Brain pericyte (primary cell): ENCODE measurements around the gene MEF2D.

ENCODE experiments used
- DNase-seq: peaks from one replicate; pipeline ENCODE4 v3.0.0-alpha.2; 2012; ENCODE audit warnings: low read depth, low spot score

Gene MEF2D

GRCh38 chr1:156428746-156429288 is 71.8 kb downstream of the MEF2D start:
- no peak for DNase-seq

DNA sequence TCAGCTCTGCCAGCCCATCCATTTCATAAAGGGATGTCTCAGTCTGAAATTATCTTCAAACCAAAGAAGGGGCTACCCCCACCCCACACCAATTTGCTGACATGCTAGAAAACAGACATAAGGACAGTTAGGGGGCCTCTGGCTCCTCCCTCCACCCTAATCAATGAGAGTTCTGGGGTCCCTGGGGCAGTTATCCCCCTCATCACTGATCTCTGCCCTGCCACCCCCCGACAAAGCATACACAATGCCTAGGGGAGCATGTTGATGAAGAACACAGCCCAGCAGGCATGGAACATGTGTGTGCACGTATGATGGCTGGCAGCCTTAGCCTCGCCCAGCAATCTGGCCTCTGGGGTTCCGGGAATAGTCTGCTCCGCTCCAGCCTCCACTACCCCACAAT is 72.6 kb downstream of the MEF2D start:
- DNase-seq = no peak

DNA sequence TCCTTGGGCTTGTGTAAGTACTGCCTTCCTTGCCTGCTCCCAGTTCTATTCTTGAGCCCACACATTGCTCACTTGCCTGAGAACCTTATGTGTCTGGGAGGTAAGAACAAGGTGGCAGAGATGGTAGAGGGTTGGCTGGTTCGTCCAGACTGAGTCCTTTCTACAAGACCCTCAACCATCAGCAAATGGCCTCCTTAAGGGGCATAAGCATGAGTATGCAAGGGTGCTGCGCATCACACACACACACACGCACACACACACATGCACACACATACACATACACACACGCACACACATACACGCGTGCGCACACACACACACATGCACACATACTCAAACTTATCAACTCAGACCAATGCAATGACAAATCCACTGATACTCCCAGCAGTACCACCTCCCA is 74.6 kb downstream of the MEF2D start:
- no peak for DNase-seq

GRCh38 chr1:156424806-156425432 is 75.7 kb downstream of the MEF2D start:
- no peak for DNase-seq

GRCh38 chr1:156423422-156424352 is 76.9 kb downstream of the MEF2D start:
- no peak for DNase-seq

GRCh38 chr1:156422602-156423091 is 77.9 kb downstream of the MEF2D start:
- DNase-seq = no peak

GRCh38 chr1:156421939-156422601 is 78.5 kb downstream of the MEF2D start:
- DNase-seq = no peak

DNA sequence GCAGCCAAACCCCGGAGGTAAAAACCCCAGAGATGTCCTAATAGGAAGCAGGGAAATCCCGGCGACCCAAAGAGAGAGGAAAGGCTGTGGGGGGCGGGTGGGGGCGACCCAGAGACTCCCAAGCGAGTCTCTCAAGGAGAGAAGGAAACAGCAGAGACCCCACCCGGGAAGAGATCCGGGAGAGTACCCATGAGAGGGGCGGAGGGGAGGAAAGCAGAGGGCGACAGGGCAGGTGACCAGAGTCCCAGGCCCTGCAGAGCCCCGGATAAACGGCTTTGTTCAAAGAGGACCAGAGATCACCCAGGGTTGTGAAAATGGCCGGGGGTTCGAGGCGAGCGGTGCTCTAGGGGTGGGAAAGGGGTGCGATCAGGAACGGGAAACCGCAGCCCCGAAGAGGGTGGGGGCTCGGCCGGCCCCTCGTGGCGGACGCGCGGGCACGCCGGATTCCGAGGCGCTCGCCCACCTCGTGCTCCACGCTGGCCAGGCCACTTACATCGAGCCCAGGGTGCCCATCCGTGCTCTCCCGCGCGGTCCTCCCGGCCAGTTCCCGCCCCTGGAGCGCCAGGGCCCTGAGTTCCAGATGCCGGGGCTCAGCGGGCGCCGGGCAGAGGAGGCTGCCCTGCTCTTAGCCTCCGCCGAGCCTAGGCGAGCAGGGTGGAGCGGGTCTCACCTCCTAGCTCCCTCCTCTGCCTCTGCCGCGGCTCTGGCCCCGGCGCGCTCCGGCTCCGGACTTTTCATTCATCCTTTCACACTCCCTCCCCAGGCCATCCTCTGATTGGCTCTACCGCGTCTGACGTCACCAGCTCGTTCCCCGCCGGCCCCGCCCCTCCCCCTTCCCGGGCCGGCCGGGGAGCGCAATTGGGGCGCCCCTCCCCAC is 79.3 kb downstream of the MEF2D start:
- no peak for DNase-seq

- no peak for DNase-seq
Observed at GRCh38 chr1:156420205-156421061, 80.1 kb downstream of the MEF2D start.

GRCh38 chr1:156419854-156420204 is 80.7 kb downstream of the MEF2D start:
- no peak for DNase-seq

GRCh38 chr1:156418416-156419070 is 82.0 kb downstream of the MEF2D start:
- no peak for DNase-seq

DNA sequence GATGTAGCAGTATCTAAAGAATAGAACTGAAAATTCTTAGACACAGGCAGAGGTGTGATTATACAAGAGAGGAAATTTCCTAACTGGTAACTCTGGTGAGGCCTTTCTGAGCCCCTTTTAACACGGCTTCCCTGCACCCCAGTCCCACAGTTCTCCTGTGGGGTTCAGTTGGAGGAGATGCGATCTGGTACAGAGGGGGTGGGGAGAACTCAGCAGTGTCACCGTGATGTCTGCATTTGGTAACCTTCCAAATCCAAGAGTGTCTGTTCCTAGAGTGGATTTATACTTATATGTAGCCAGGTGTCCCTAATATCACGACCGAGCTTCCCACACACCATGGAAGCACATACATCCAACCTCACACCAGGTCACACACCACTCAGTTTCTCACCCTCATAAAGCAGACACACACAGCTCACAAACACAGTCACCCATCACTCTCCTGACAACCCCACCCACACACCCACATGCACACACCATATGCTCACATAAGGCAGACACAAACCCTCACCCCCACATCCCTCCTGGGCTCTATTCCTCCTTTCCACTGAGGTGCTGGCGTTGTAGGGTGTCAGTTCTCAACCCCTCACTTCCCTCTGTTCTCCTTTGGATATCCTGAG is 83.1 kb downstream of the MEF2D start:
- no peak for DNase-seq

DNA sequence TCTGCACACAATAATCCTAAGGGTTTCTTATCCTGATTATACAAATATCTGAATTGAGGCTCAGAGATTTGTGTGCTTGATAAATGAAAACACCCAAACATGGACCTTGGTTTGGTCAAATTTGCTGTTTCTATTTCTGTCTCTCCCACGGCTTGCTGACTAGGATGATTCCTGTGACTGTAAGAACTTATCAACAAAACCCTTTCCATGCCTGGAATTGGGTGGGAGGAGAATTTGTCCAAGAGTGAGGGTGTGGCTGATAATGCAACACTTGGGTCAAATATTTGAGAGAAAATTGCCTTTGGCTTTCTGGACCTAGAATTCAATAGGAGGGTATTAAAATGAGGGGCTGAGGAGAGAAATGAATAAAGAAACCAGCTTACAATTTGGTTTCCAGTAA is 83.6 kb downstream of the MEF2D start:
- DNase-seq = no peak

DNA sequence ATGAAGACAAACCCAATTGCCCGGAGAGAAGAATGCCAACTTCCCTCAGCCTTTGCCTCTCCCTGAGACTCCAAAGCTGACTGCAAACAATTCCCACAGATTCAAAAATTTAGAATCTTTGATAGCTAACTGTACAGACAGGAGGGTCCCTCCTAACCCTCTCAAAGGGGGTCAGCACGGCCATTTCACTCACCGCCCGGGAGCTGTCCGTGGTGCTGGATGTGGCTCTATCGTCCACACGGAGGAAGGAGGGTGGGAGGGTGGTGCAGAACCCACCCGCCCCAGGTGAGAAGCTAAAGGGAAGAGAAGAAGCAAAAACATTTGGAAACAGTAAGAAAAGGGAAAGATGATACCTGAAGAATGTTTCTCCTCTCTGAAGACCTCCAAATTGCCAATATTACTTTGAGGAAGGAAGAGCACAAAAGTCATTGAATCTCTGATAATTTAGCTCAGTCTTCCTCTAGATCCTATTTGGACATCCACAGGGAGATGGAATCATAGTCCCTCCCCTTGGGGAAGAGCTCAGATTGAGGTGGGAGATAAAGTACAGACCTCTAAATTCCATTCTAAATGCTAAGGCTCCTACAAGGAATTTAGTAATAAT is 86.0 kb downstream of the MEF2D start:
- no peak for DNase-seq
